K562 (cell line): ENCODE measurements around the gene KIF3B. TPM values are rescaled to one million over a fixed set of nuclear protein-coding genes. Genes with fewer than 3 reads are reported as not detected.
A peak's percentile ranks its signal among the peaks of the same experiment; 100 is the strongest.

Source experiments
- ATF1 ChIP-seq, 2 experiments: fragments of 450-650 bp in 1 of 2; IDR thresholded peaks; 2 replicates each; pipeline ENCODE4 v1.6.1; 2016; ENCODE audit warnings: missing compliant biosample characterization in 1 of 2, missing genetic modification characterization in 1 of 2
- BCOR ChIP-seq: fragments of 450-650 bp; IDR thresholded peaks from 2 replicates; pipeline ENCODE4 v1.6.1; 2016
- BDP1 ChIP-seq: IDR thresholded peaks from 3 replicates; pipeline ENCODE4 v1.6.1; 2011; ENCODE audit not compliant: insufficient read length, insufficient read depth
- EP300 ChIP-seq: IDR thresholded peaks from 2 replicates; pipeline ENCODE4 v1.6.1; 2012; ENCODE audit warnings: low read length, improper control_type of control experiment
- ETV5 ChIP-seq: sonication (generic); formaldehyde crosslinking; IDR thresholded peaks from 2 replicates; pipeline ENCODE4 v1.4.0; 2020; ENCODE audit warnings: low read depth, mild to moderate bottlenecking, missing genetic modification reagents
- KDM5B ChIP-seq: fragments of 200-600 bp; sonication (generic); IDR thresholded peaks from 2 replicates; pipeline ENCODE4 v1.6.1; 2012; ENCODE audit warnings: low read depth, mild to moderate bottlenecking, moderate library complexity, low read length, control low read depth, inconsistent platforms; ENCODE audit not compliant: insufficient replicate concordance
- MBD2 ChIP-seq: sonication (generic); IDR thresholded peaks from 2 replicates; pipeline ENCODE4 v1.6.1; 2016; ENCODE audit warnings: low read depth, borderline replicate concordance
- MEF2D ChIP-seq: conservative IDR thresholded peaks from 2 replicates; pipeline ENCODE4 v1.6.1; 2016; ENCODE audit warnings: low read depth, missing genetic modification characterization, missing compliant biosample characterization
- NFATC3 ChIP-seq: fragments of 450-650 bp; IDR thresholded peaks from 2 replicates; pipeline ENCODE4 v1.6.1; 2017; ENCODE audit warnings: mild to moderate bottlenecking
- NUFIP1 ChIP-seq: fragments of 450-650 bp; IDR thresholded peaks from 2 replicates; pipeline ENCODE4 v1.6.1; 2018; ENCODE audit not compliant: partially characterized antibody
- PHF21A ChIP-seq: fragments of 450-650 bp; IDR thresholded peaks from 2 replicates; pipeline ENCODE4 v1.6.1; 2017; ENCODE audit warnings: low read depth, borderline replicate concordance
- POLR2G ChIP-seq: fragments of 200-400 bp; formaldehyde crosslinking; IDR thresholded peaks from 2 replicates; pipeline ENCODE4 v1.6.1; 2017; ENCODE audit warnings: low read depth, mild to moderate bottlenecking, antibody characterized with exemption, low read length, moderate library complexity
- POU5F1 ChIP-seq: fragments of 150-350 bp; IDR thresholded peaks from 2 replicates; pipeline ENCODE4 v1.6.1; 2014; ENCODE audit warnings: borderline replicate concordance, low read length, low read depth, mild to moderate bottlenecking; ENCODE audit not compliant: partially characterized antibody
- SMARCB1 ChIP-seq: IDR thresholded peaks from 2 replicates; pipeline ENCODE4 v1.6.1; 2011; ENCODE audit warnings: improper control_type of control experiment, low read depth; ENCODE audit not compliant: insufficient read length
- SRSF3 ChIP-seq: fragments of 200-400 bp; formaldehyde crosslinking; IDR thresholded peaks from 2 replicates; pipeline ENCODE4 v1.6.1; 2016; ENCODE audit warnings: mild to moderate bottlenecking, low read length, moderate library complexity; ENCODE audit not compliant: insufficient read depth
- SUPT5H ChIP-seq: fragments of 450-650 bp; IDR thresholded peaks from 2 replicates; pipeline ENCODE4 v1.6.1; 2016
- ZBTB7A ChIP-seq: IDR thresholded peaks from 2 replicates; pipeline ENCODE4 v1.6.1; 2011; ENCODE audit warnings: low read depth, mild to moderate bottlenecking, low read length, moderate library complexity, borderline replicate concordance; ENCODE audit not compliant: control insufficient read depth
- ZNF134 ChIP-seq: fragments of 250-450 bp; sonication (Bioruptor Pico); conservative IDR thresholded peaks from 2 replicates; pipeline ENCODE4 v1.4.0; 2020
- ZNF444 ChIP-seq: fragments of 250-450 bp; sonication (Bioruptor Pico); IDR thresholded peaks from 2 replicates; pipeline ENCODE4 v1.4.0; 2020; ENCODE audit warnings: mild to moderate bottlenecking, moderate library complexity
- polyA plus RNA-seq, 8 experiments: library from polyadenylated mRNA; depleted of rRNA in 4 of 8; stranded (reverse) in 5 of 8; unstranded in 3 of 8; fragments of >200 nt; fragmentation: Nextera tagmentation in 2 of 8; fragmentation: Illumina TruSeq in 1 of 8; extraction: Ambion mirVana in 2 of 8; extraction: Trizol in 1 of 8; gene quantifications; 2 replicates each; pipeline versions ENCODE4 v1.2.1 to v1.2.3, GENCODE V29; 2011 to 2014; ENCODE audit warnings: inconsistent platforms in 1 of 8, missing spikeins in 1 of 8
- total RNA-seq, 7 experiments: library from RNA; depleted of rRNA in 6 of 7; stranded (reverse); fragments of >200 nt in 6 of 7; fragmentation: Illumina TruSeq in 2 of 7; extraction: Trizol in 2 of 7; gene quantifications; 2 replicates each; pipeline versions ENCODE4 v1.2.1 to v1.2.3, GENCODE V29; 2011 to 2021; ENCODE audit warnings: low replicate concordance in 1 of 7
- TF ChIP-seq, protein P1 (sequence below): fragments of 150-350 bp; conservative IDR thresholded peaks from 2 replicates; pipeline ENCODE4 v1.6.1; 2014; ENCODE audit warnings: low read length
- TF ChIP-seq, protein P2 (sequence below): fragments of 200-800 bp; sonication (Bioruptor generic); IDR thresholded peaks from 2 replicates; pipeline ENCODE4 v1.6.1; 2017; ENCODE audit warnings: missing genetic modification characterization, missing compliant biosample characterization
- TF ChIP-seq, protein P3 (sequence below): fragments of 450-650 bp; IDR thresholded peaks from 2 replicates; pipeline ENCODE4 v1.6.1; 2016; ENCODE audit warnings: borderline replicate concordance

The KIF3B gene
- total and polyA plus RNA-seq, 9 of the 15 experiments (the other 6 are each of a cell fraction or from before 2014, with no cell fraction given) = 2.9 to 12.3 (median 8.6) TPM

GRCh38 chr20:32285621-32286371 lies 8.3 kb downstream of the KIF3B start (continued):
- TF ChIP-seq, protein P1, sequence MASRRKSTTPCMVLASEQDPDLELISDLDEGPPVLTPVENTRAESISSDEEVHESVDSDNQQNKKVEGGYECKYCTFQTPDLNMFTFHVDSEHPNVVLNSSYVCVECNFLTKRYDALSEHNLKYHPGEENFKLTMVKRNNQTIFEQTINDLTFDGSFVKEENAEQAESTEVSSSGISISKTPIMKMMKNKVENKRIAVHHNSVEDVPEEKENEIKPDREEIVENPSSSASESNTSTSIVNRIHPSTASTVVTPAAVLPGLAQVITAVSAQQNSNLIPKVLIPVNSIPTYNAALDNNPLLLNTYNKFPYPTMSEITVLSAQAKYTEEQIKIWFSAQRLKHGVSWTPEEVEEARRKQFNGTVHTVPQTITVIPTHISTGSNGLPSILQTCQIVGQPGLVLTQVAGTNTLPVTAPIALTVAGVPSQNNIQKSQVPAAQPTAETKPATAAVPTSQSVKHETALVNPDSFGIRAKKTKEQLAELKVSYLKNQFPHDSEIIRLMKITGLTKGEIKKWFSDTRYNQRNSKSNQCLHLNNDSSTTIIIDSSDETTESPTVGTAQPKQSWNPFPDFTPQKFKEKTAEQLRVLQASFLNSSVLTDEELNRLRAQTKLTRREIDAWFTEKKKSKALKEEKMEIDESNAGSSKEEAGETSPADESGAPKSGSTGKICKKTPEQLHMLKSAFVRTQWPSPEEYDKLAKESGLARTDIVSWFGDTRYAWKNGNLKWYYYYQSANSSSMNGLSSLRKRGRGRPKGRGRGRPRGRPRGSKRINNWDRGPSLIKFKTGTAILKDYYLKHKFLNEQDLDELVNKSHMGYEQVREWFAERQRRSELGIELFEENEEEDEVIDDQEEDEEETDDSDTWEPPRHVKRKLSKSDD = no peak
- TF ChIP-seq MBD2 = peak; percentile 61; the same call in 1 of the 2 replicates
- TF ChIP-seq SRSF3 = no peak
- no peak for TF ChIP-seq SMARCB1
- TF ChIP-seq, protein P2, sequence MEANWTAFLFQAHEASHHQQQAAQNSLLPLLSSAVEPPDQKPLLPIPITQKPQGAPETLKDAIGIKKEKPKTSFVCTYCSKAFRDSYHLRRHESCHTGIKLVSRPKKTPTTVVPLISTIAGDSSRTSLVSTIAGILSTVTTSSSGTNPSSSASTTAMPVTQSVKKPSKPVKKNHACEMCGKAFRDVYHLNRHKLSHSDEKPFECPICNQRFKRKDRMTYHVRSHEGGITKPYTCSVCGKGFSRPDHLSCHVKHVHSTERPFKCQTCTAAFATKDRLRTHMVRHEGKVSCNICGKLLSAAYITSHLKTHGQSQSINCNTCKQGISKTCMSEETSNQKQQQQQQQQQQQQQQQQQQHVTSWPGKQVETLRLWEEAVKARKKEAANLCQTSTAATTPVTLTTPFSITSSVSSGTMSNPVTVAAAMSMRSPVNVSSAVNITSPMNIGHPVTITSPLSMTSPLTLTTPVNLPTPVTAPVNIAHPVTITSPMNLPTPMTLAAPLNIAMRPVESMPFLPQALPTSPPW = peak; percentile 34; the same call in 1 of the 2 replicates
- no peak for TF ChIP-seq ZNF444
- TF ChIP-seq ZNF134 (CRISPR knock-in tag) = no peak
- TF ChIP-seq EP300 = peak; percentile 94
- TF ChIP-seq BCOR = peak; percentile 90
- peak; percentile 61; the same call in 1 of the 2 replicates for TF ChIP-seq PHF21A
- 0 out of 2 replicates have a peak, but pooled peaks have one; percentile 52 for TF ChIP-seq ETV5 (CRISPR knock-in tag)
- TF ChIP-seq, protein P3, sequence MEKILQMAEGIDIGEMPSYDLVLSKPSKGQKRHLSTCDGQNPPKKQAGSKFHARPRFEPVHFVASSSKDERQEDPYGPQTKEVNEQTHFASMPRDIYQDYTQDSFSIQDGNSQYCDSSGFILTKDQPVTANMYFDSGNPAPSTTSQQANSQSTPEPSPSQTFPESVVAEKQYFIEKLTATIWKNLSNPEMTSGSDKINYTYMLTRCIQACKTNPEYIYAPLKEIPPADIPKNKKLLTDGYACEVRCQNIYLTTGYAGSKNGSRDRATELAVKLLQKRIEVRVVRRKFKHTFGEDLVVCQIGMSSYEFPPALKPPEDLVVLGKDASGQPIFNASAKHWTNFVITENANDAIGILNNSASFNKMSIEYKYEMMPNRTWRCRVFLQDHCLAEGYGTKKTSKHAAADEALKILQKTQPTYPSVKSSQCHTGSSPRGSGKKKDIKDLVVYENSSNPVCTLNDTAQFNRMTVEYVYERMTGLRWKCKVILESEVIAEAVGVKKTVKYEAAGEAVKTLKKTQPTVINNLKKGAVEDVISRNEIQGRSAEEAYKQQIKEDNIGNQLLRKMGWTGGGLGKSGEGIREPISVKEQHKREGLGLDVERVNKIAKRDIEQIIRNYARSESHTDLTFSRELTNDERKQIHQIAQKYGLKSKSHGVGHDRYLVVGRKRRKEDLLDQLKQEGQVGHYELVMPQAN = no peak
- no peak for TF ChIP-seq NUFIP1
- no peak for TF ChIP-seq NFATC3
- TF ChIP-seq POU5F1 = no peak
- TF ChIP-seq MEF2D (tag) = peak; percentile 98
- no peak for TF ChIP-seq ZBTB7A
- no peak for TF ChIP-seq SUPT5H
- no peak for TF ChIP-seq ATF1 (CRISPR knock-in tag; IDR thresholded peaks at IDR 0.05)
- peak; percentile 67 for TF ChIP-seq ATF1 (tag; IDR thresholded peaks at IDR 0.05)
- TF ChIP-seq POLR2G = no peak
- TF ChIP-seq BDP1 = no peak
- no peak for TF ChIP-seq KDM5B
